ENCODE data around the gene SLC41A3.

Gene SLC41A3

DNA sequence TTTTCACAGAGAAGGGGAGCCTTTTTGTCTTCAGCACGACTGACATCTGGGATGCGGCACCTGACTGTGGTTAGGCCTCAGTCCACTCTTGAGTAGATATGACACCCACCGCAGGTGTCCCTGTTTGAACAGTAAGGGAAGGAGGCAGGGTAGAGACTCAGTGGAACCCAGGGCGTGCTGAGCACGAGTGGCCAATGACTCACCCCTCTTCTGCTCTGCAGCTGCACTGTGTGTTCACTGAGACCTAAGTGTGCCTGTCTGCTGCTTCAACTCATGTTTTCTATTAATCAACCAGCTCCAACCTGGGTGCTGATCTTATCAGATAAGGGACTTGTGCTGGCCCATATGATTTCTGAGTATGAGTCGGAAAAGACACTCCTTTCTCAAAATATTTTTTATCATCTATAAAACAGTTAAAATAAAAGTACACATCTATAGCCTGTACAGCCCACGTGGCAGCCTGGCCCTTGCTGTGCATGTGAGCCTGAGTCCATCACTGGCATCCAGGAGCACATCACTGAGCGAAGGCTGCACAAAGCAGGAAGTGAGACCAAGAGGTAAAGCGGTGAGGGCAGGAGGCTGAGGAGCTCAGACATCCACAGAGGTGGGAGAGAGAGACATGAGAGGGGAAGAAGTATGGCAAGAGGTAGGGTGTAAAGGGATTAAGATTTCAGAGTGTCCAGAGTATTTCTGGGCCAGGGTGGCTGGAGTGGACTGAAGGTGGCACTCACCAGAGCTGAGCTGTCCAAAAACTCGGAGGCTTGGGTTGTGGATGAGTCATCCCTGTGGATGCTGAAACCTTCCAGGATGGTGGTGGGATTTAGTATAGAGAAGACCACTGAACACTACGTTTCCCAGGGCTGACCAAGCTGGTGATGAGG, 49.2 kb downstream of the SLC41A3 start:
- intact Hi-C loops (cut with DNase I): no loop called here
- DNase-seq: no peak

GRCh38 chr3:126033765-126034164, 50.2 kb downstream of the SLC41A3 start:
- no peak for DNase-seq
- intact Hi-C loops (cut with DNase I): no loop called here

DNA sequence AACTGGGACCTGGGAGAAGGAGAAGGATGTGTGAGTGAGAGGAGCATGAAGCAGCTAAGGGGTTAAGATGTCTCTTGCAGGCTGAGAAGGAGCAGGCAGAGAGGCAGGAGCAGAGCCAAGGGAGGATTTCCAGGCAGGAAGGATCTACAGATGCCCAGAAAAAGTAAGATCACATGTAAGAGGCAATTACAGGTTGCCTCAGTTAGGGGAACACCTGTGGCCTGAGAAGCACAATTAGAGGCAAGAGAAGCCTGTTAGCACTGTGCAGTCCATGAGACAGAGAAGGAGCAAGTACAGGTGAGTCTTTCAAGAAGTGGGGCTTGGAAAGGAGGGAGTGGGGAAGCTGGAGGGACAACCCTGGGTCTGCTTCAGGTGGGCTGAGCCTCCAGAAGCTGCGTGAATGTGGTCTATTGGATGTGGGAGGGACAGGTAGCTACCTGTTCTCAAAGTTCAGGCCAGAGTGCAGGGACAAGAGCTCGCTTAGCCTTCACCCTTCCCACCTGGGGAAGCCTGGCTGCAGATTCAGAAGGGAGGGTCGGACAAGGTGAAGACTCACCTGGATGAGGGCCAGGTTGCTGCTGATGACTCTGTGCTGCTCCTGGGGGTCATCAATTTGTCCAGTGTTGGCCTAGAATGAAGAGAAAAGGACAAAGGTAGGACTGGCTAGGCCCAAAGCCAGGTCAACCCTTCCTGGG, 50.7 kb downstream of the SLC41A3 start:
- no peak for DNase-seq
- intact Hi-C loops (cut with DNase I): no loop called here

GRCh38 chr3:126031981-126032471, 51.9 kb downstream of the SLC41A3 start:
- no peak for DNase-seq
- intact Hi-C loops (cut with DNase I): no loop called here

GRCh38 chr3:126030455-126030854, 53.5 kb downstream of the SLC41A3 start:
- DNase-seq: no peak
- intact Hi-C loops (cut with DNase I): no loop called here

DNA sequence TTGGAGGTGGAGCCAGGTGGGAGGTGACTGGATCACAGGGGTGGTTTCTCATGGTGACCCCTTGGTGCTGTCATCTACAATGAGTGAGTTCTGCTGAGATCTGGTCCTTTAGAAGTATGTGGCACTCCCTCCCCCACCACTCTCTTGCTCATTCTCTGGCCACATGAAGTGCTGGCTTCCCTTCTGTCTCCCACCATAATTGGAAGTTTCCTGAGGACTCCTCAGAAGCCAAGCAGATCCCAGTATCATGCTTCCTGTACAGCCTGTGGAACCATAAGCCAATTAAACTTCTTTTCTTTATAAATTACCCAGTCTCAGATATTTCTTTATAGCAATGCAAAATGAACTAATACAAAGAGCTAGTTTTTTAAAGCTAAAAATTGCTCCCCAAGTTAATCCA, 54.7 kb downstream of the SLC41A3 start:
- intact Hi-C loops (cut with DNase I): no loop called here
- no peak for DNase-seq

DNA sequence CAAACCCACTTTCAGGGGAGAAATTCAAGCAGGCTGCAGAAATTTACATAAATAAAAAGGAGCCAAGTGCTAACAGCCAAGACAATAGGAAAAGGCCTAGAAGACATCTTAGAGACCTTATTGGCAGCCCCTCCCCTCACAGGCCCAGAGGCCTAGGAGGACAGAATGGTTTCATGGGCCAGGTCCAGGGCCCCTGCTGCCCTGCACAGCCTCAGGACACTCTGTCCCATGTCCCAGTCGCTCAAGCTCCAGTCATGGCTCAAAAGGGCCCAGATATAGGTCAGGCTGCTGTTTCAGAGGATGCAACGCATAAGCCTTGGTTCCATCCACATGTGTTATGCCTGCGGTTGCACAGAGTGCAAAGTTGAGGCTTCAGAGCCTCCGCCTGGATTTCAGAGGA, 55.8 kb downstream of the SLC41A3 start:
- no peak for DNase-seq
- intact Hi-C loops (cut with DNase I): no loop called here

GRCh38 chr3:126026761-126027160, 57.2 kb downstream of the SLC41A3 start:
- intact Hi-C loops (cut with DNase I): no loop called here
- no peak for DNase-seq

DNA sequence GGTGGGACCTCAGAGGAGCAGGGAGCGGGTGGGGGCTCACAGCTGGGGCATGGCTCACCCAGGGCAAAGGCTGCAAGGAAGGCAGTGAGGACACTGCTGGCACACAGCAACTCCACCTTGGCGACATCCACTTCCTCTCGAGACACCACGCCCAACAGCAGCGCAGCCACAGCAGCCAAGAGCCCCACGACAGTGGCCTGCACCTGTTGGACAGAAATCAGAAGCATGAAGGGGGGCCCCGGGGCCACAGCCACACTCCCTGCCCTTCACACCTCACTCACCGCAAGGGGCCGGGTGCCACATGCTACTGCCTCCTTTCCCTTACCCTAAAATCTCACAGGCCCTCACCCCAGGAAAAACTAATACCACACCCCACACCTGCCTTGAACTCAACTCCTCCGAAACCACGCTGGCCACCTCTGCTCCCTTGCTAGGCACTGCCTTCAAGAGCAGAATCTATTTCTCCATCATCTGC, 57.6 kb downstream of the SLC41A3 start:
- intact Hi-C loops (cut with DNase I): no loop called here
- no peak for DNase-seq

DNA sequence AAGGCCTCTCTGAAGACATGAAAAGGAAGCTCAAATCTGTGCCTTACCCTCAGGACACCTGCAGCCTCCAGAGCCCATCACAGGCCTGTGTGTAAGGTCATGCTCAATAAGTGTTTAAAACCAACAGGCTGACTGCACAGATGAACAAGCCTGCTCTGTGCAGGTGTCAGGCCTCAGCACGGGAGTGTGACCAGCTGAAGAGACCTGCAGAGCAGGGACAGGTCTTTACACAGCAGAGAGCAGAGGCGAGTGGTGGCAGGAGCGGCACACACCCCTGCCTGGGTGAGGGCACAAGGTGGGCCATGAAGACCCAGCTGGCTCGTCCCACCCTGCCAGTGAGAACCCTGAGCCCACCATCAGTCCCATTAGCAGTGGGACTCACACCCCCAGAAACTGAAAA, 58.1 kb downstream of the SLC41A3 start:
- intact Hi-C loops (cut with DNase I): no loop called here
- DNase-seq: no peak

- intact Hi-C loops (cut with DNase I): no loop called here
These were observed 58.7 kb downstream of the SLC41A3 start for GRCh38 chr3:126025116-126025729.

GRCh38 chr3:126024049-126024854, 59.7 kb downstream of the SLC41A3 start:
- intact Hi-C loops (cut with DNase I): no loop called here
- no peak for DNase-seq

More at GRCh38 chr3:126025116-126025729, 58.7 kb downstream of the SLC41A3 start:
- DNase-seq: no peak

GRCh38 chr3:126023390-126023789, 60.5 kb downstream of the SLC41A3 start:
- no peak for DNase-seq
- intact Hi-C loops (cut with DNase I): no loop called here

GRCh38 chr3:126022741-126023359, 61.1 kb downstream of the SLC41A3 start:
- no peak for DNase-seq
- intact Hi-C loops (cut with DNase I): no loop called here

DNA sequence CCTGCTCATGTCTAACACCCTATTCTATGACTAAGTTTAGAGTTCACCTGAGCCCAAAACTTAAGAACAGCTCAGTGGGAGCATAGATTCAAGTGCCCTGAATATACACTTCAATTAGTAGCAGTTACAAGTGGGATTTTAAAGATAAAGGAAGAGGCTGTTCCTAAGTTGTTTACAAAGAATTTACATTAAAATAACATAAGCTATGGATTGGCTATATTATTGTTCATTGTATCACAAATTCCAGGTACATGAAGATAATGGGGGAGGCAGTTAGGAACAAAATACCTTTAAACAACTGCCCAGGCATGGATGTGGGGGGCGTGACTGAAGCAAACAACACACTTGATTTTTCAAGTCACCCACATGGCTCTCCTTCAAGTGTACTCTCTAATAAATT, 62.2 kb downstream of the SLC41A3 start:
- no peak for DNase-seq
- intact Hi-C loops (cut with DNase I): no loop called here

DNA sequence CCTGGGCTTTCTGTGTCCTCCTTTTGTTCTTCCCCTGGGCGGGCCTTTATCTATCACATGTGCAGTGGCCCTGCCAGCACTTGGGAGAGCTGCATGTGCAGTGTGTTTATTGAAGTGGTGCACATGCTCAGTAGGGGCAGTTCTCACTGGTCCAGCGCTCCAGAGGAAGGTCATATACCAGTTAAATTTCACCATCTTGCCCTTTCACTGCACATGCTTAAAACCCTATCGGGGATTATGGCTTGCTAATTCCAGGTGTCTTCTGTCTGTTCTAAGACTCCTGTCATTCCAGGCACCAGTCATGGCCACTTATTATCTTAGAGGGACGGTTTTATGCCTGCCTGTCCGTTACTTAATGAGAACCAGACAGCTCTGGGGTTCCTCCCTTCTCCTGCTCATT, 62.7 kb downstream of the SLC41A3 start:
- no peak for DNase-seq

GRCh38 chr3:126019683-126020082, 64.2 kb downstream of the SLC41A3 start:
- DNase-seq: no peak
- intact Hi-C loops (cut with DNase I): no loop called here

More for the DNA sequence above, 62.7 kb downstream of the SLC41A3 start:
- intact Hi-C loops (cut with DNase I): no loop called here

DNA sequence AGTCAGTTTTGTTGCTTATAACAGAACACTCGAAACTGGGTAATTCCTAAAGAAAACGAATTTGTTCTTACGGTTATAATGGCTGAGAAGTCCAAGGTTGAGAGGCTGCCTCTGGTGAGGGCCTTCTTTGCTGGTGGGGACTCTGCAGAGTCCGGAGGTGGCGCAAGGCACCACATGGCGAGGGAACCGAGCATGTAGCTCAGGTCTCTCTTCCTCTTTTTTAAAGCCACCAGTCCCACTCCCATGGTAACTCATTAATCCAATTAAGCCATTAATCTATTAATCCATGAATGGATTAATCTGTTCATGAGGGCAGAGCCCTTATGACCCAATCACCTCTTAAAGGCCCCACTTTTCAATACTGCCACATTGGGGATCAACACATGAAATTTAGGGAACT, 64.9 kb downstream of the SLC41A3 start:
- intact Hi-C loops (cut with DNase I): no loop called here
- DNase-seq: no peak

GRCh38 chr3:126018545-126018944, 65.4 kb downstream of the SLC41A3 start:
- DNase-seq: no peak
- intact Hi-C loops (cut with DNase I): no loop called here

DNA sequence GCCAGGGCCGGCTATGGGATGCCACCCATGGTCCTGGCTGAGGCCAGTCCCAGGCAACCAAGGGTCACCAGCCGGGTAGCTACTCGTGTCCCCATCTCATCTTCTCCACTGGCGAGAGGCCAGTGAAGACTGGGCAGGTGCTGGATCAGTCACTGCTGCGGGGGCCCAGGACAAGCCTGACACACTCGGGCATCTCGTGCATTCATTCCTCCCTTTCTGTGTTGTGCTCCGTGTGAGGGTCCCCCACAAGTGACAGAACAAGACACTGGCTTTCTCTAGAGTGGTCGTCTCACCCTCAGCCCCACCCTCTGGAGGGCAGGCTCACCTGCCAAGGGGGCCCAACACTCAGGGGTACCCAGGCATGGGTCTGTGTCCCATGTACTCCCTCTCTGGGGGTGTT, 66.6 kb downstream of the SLC41A3 start:
- no peak for DNase-seq

More for the DNA sequence above, 66.6 kb downstream of the SLC41A3 start:
- intact Hi-C loops (cut with DNase I): no loop called here

Measured in posterior cingulate gyrus (tissue), 11 donors.